GM19238 (cell line): ENCODE results near the gene BABAM1.
"Not testable (repeated sequence)": the region's sequence is repeated elsewhere in the genome, so short reads cannot be mapped to it uniquely, and the experiment has no call there.

ENCODE experiments used
- DNase-seq: peaks from one replicate; pipeline ENCODE4 v3.0.0; 2011; ENCODE audit warnings: low spot score; ENCODE audit not compliant: insufficient read length

The BABAM1 gene

DNA sequence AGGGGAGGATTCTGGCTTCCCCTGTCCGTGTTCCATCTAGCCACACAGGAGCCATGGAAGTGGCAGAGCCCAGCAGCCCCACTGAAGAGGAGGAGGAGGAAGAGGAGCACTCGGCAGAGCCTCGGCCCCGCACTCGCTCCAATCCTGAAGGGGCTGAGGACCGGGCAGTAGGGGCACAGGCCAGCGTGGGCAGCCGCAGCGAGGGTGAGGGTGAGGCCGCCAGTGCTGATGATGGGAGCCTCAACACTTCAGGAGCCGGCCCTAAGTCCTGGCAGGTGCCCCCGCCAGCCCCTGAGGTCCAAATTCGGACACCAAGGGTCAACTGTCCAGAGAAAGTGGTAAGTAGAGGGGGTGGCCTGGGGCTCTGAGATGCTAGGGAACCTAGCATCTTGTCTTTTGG, 1.5 kb downstream of the BABAM1 start:
- no peak for DNase-seq

DNA sequence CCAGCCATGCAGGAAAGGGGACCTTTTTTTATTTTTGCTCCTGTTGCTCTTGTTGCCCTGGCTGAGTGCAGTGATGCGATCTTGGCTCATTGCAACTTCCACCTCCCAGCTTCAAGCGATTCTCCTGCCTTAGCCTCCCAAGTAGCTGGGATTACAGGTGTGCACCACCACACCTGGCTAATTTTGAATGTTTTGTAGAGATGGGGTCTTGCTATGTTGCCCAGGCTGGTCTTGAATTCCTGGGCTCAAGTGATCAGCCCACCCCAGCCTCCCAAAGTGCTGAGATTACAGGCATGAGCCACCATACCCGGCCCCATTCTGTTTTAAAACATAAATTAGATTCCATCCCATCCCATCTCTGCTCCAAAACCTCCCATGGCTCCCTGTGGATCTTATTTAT, 7.6 kb downstream of the BABAM1 start:
- DNase-seq, result not testable (repeated sequence)

GRCh38 chr19:17275441-17276175, 8.4 kb downstream of the BABAM1 start:
- DNase-seq, result no peak

GRCh38 chr19:17279436-17279835, 12.2 kb downstream of the BABAM1 start:
- no peak for DNase-seq

DNA sequence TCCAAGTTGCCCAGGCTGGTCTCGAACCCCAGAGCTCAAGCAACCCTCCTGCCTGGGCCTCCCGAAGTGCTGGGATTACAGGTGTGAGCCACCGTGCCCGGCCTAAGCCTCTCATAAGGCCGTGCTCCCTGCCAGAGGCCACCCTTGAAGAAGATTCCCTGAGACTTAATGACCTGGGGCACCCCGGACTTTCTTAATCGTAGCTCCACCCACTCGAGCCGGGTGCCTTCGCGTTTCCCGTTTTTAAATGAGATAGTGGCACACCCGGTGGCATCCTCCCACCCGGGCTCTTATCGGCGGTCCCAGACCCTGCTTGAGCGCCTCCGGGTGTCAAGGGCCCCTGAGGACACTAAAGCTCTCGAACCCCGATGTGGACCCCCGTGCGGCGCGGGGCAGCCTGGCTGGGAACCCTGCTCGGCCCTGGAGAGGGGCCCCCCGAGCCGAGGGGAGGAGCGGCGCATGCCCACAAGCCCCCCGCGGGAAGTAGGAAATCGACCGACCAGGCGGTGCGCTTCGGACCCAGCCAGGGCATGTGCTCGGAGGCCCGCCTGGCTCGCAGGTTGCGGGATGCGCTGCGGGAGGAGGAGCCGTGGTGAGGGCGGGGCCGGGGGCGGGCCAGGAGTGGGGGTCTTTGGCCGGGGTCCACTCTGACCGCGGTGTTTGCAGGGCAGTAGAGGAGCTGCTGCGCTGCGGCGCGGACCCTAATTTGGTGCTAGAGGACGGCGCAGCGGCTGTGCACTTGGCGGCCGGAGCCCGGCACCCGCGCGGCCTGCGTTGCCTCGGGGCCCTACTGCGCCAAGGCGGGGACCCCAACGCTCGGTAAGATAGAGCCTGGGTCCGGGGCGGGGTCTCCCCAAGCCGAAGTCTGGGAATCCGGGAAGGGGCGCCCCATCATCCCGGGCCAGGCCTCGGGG, 14.4 kb downstream of the BABAM1 start, which contains the start of gene ANKLE1:
Gene ANKLE1, plus strand, starts transcription at position 511 of the 914 bp plus-strand sequence. Its CDS starts 20 bp downstream, at position 531.
- DNase-seq, result peak; percentile 56

GRCh38 chr19:17282488-17283125, 15.4 kb downstream of the BABAM1 start:
- DNase-seq, result peak; percentile 80

DNA sequence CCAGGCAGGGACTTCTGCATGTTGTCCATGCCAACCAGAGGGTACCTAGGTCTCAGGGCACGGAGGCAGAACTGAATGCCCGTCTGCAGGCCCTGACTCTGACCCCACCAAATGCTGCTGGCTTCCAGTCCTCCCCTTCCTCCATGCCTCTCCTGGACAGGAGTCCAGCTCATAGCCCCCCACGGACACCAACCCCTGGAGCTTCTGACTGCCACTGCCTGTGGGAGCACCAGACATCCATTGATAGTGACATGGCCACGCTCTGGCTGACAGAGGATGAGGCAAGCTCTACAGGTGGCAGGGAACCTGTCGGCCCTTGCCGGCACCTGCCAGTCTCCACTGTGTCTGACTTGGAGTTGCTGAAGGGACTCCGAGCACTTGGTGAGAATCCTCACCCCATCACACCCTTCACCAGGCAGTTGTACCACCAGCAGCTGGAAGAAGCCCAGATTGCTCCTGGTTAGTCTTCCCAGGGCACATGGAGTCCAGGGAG, 16.3 kb downstream of the BABAM1 start:
- no peak for DNase-seq

- no peak for DNase-seq
Measured at GRCh38 chr19:17285415-17286135, 18.3 kb downstream of the BABAM1 start.

DNA sequence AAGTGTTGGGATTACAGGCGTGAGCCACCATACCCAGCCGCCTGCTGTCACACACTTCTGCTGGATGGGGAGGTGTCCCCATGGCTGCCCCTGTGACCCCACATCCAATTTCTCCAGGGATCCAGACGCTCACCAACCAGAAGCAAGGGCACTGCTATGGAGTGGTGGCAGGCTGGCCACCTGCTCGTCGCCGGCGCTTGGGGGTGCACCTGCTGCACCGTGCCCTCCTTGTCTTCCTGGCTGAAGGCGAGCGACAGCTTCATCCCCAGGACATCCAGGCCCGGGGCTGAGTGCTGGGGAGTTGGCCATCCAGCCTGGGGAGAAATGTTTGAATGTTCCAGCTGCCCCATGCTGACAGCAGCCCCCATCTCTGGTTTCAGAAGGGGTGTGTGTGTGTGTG, 19.0 kb downstream of the BABAM1 start:
- no peak for DNase-seq

- DNase-seq, result no peak
Measured at GRCh38 chr19:17286752-17287151, 19.5 kb downstream of the BABAM1 start.

- DNase-seq, result peak; percentile 93
Measured at GRCh38 chr19:17289489-17289888, 22.2 kb downstream of the BABAM1 start.

- peak; percentile 97 for DNase-seq
Measured at GRCh38 chr19:17292301-17293074, 25.2 kb downstream of the BABAM1 start.

GRCh38 chr19:17293605-17294004, 26.4 kb downstream of the BABAM1 start:
- DNase-seq, result no peak

GRCh38 chr19:17294051-17294891, 27.0 kb downstream of the BABAM1 start:
- DNase-seq, result no peak

DNA sequence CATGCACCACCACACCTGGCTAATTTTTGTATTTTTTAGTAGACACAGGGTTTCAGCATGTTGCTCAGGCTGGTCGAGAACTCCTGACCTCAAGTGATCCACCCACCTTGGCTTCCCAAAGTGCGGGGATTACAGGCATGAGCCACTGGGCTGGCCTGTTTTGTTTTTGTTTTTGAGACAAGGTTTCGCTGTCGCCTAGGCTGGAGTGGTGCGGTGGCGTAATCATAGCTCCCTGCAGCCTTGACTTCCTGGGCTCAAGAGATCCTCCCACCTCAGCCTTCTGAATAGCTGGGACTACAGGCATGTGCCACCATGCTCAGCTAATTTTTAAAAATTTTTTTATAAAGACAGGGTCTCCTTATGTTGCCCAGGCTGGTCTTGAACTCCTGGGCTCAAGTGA, 28.3 kb downstream of the BABAM1 start:
- DNase-seq, result not testable (repeated sequence)

GRCh38 chr19:17296273-17296672, 29.0 kb downstream of the BABAM1 start:
- DNase-seq, result no peak

- no peak for DNase-seq
Measured at GRCh38 chr19:17296976-17297375, 29.7 kb downstream of the BABAM1 start.

- no peak for DNase-seq
Measured at GRCh38 chr19:17300992-17301619, 33.9 kb downstream of the BABAM1 start.
